Omental fat pad (tissue), 4 donors: ENCODE measurements around the gene JUND. TPM values are rescaled to one million over a fixed set of nuclear protein-coding genes. Genes with fewer than 3 reads are reported as not detected.
A peak's percentile ranks its signal among the peaks of the same experiment; 100 is the strongest.

Experiments
- ATAC-seq: fragments of 150-250 bp; one replicate; pipeline ENCODE4 v1.9.1; 2016; ENCODE audit warnings: mild to moderate bottlenecking, moderate library complexity; ENCODE audit not compliant: low FRiP score
- DNase-seq: peaks from one replicate; pipeline ENCODE4 v3.0.0-alpha.2; 2019; ENCODE audit warnings: low spot score
- total RNA-seq, 4 donors: library from RNA; depleted of rRNA; stranded (reverse); fragments of >200 nt; gene quantifications; one replicate each; pipeline ENCODE4 v1.1.0, GENCODE V29; 2016
- TF ChIP-seq, protein P1 (sequence below), 3 donors: fragments of 450-650 bp; IDR thresholded peaks; one replicate each; pipeline ENCODE4 v1.5.1; 2016 to 2017; ENCODE audit warnings: antibody characterized with exemption in 3 of 3, mild to moderate bottlenecking in 3 of 3, moderate library complexity in 2 of 3

Gene JUND
- total RNA-seq, 4 donors from 2014 or later = 398 to 859 (median 623) TPM

GRCh38 chr19:18282788-18283141 is 1.3 kb upstream of the JUND start:
- no peak for DNase-seq
- TF ChIP-seq, protein P1, sequence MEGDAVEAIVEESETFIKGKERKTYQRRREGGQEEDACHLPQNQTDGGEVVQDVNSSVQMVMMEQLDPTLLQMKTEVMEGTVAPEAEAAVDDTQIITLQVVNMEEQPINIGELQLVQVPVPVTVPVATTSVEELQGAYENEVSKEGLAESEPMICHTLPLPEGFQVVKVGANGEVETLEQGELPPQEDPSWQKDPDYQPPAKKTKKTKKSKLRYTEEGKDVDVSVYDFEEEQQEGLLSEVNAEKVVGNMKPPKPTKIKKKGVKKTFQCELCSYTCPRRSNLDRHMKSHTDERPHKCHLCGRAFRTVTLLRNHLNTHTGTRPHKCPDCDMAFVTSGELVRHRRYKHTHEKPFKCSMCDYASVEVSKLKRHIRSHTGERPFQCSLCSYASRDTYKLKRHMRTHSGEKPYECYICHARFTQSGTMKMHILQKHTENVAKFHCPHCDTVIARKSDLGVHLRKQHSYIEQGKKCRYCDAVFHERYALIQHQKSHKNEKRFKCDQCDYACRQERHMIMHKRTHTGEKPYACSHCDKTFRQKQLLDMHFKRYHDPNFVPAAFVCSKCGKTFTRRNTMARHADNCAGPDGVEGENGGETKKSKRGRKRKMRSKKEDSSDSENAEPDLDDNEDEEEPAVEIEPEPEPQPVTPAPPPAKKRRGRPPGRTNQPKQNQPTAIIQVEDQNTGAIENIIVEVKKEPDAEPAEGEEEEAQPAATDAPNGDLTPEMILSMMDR (IDR thresholded peaks at IDR 0.05) = no peak

GRCh38 chr19:18282021-18282787 is 782 bp upstream of the JUND start:
- peak; percentile 49 for DNase-seq
- ATAC-seq = peak; percentile 50
- TF ChIP-seq, protein P1 (IDR thresholded peaks at IDR 0.05) = no peak

More at GRCh38 chr19:18282788-18283141, 1.3 kb upstream of the JUND start:
- no peak for ATAC-seq

DNA sequence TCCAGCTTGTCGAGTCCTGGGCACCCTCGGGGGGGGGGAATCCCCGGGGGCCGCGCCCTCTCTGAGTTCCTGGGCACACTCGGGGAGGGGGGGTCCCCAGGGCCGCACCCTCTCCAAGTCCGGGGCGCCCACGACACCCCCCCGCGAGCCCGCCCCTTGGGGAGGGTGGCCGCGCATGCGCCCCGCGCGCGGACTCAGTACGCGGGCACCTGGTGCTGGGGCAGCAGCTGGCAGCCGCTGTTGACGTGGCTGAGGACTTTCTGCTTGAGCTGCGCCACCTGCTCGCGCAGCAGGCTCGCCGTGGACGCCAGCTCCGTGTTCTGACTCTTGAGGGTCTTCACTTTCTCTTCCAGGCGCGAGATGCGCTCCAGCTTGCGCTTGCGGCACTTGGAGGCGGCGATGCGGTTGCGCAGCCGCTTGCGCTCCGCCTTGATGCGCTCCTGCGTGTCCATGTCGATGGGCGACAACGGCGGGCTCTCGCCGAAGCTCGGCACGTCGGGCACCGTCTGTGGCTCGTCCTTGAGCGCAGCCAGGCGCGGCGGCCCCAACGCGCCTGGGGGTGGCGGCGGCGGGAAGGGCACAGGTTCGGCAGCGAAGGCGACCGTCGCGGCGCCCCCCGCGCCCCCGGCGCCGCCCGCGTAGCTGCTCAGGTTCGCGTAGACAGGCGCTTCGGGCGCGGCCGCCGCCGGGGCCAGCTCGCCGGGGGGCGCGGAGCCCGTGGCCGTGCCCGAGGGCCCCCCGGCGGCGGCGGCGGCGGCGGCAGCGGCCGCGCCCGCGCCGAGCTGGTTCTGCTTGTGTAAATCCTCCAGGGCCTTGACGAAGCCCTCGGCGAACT is 958 bp downstream of the JUND start:
- TF ChIP-seq, protein P1 (IDR thresholded peaks at IDR 0.05) = no peak
- DNase-seq = peak; percentile 35
- ATAC-seq = no peak

DNA sequence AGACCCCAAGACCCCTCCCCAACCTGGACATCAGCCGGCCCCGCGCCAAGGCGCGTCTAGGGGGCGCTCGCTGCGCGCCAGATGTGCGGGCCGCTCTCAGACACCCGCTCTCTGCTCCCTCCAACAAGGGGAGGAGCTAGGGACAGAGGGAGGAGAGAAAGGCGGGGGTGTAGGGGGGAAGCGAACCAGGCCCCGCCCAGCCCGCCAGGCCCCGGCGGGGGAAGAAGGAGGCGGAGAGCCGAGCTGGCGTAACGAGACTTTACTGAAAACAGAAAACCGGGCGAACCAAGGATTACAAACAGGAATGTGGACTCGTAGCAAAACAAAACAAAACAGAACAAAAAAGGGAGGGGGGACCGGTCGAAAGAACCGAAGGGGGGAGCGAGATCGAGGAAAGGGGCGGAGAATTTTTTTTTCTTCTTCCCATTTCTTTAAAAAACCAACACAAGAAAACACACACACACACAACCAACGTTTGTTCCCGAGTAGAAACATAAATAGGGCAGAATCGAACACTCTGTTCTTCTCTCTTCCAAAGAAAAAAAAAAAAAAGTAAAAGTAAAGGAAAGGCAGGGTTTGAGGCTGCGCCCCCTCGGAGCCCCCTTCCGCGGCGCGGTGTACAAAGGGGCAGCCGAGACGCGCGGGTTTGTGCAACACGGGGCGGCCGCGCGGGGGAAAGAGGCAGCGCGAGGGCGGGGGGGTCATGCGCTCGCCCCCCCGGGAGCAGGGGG is 1.7 kb downstream of the JUND start:
- ATAC-seq = peak; percentile 17
- peak; percentile 45 for DNase-seq
- TF ChIP-seq, protein P1 (IDR thresholded peaks at IDR 0.05) = peak in 1 of 3 donors; percentile 55

- DNase-seq (no peak), ATAC-seq (no peak)
- TF ChIP-seq, protein P1 (IDR thresholded peaks at IDR 0.05) = no peak
These were observed 2.2 kb downstream of the JUND start for GRCh38 chr19:18279266-18279515.

DNA sequence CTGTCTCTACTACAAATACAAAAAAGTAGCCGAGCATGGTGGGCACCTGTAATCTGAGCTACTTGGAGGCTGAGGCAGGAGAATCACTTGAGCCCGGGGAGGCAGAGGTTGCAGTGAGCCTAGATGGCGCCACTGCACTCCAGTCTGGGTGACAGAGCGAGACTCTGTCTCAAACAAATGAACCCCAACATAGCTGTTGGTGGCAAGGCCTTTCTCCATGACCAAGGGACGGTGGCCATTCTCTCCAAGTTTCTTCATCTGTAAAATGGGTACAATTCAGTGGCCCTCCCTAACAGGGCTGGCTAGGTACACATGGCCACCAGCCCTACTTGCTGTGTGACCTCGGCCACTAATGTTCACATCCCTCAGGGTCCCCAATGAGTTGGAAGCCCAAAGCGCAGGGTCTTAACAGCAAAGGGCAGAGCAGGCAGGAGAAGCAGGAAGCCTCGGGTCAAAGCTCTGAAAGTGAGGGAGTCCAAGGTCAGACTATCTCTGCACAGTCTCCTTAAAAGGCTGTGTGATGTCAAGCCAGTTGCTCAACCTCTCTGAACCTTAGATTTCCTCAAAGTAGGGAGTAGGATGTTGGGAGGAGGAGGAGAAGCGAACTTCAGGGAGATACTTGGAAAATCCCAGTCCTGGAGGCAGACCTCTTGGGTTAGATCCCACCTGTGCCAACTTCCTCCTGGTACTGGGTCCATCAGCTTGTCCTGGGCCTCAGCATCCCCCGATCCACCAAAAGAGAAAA is 2.7 kb downstream of the JUND start:
- no peak for ATAC-seq
- TF ChIP-seq, protein P1 (IDR thresholded peaks at IDR 0.05) = no peak
- no peak for DNase-seq
